Kidney (tissue), 14 donors: Measurements from ENCODE around the gene ZKSCAN7. TPM values are rescaled to one million over a fixed set of nuclear protein-coding genes. Genes with fewer than 3 reads are reported as not detected.
A peak's percentile ranks its signal among the peaks of the same experiment; 100 is the strongest.
"Not testable (repeated sequence)": the region's sequence is repeated elsewhere in the genome, so short reads cannot be mapped to it uniquely, and the experiment has no call there.

Experiments
- DNase-seq, 5 donors: peaks; one replicate each; pipeline ENCODE4 v3.0.0-alpha.2; 2013 to 2020
- FAIRE-seq: peaks from 2 replicates; lab custom pipeline; 2012; peaks lifted over from hg19 to GRCh38; lab: Jason Lieb, UNC
- H3K27ac ChIP-seq, 2 donors: one replicate each; pipeline ENCODE4 v1.7.0; 2013; ENCODE audit warnings: low read depth in 2 of 2, low read length in 2 of 2, inconsistent platforms in 1 of 2
- H3K27me3 ChIP-seq: one replicate; pipeline ENCODE4 v1.7.1; 2013; ENCODE audit warnings: low read length, inconsistent platforms; ENCODE audit not compliant: control insufficient read depth, insufficient read depth
- H3K36me3 ChIP-seq, 3 donors: one replicate each; pipeline versions ENCODE4 v1.7.0 to v1.7.1; 2013; ENCODE audit warnings: low read length in 3 of 3, control low read depth in 1 of 3, inconsistent platforms in 1 of 3; ENCODE audit not compliant: insufficient read depth in 3 of 3, control insufficient read depth in 2 of 3
- H3K4me1 ChIP-seq, 3 donors: one replicate each; pipeline versions ENCODE4 v1.7.0 to v1.7.1; 2013; ENCODE audit warnings: low read length in 3 of 3, inconsistent platforms in 1 of 3, low read depth in 1 of 3; ENCODE audit not compliant: control insufficient read depth in 2 of 3, insufficient read depth in 2 of 3
- H3K4me3 ChIP-seq, 3 donors: one replicate each; pipeline versions ENCODE4 v1.7.0 to v1.8.1; 2013; ENCODE audit warnings: low read length in 3 of 3, control low read depth in 1 of 3, inconsistent platforms in 1 of 3
- H3K9ac ChIP-seq, 3 donors: one replicate each; pipeline versions ENCODE4 v1.7.0 to v1.7.1; 2013; ENCODE audit warnings: low read length in 3 of 3, control low read depth in 1 of 3, inconsistent platforms in 1 of 3
- H3K9me3 ChIP-seq, 3 donors: one replicate each; pipeline versions ENCODE4 v1.7.0 to v1.7.1; 2013; ENCODE audit warnings: low read length in 3 of 3, control low read depth in 1 of 3, inconsistent platforms in 1 of 3; ENCODE audit not compliant: control insufficient read depth in 2 of 3, insufficient read depth in 1 of 3
- CTCF ChIP-seq: IDR thresholded peaks from 3 replicates; pipeline ENCODE4 v1.5.1; 2012; ENCODE audit warnings: mild to moderate bottlenecking, moderate library complexity, borderline replicate concordance; ENCODE audit not compliant: insufficient read depth; ENCODE audit errors: extremely low read depth
- intact Hi-C: fragments of 100-400 bp; cut with DNase I; formaldehyde crosslinking; loops from one replicate; pipeline ENCODE4 v1.11.1; 2022
- polyA plus RNA-seq: library from polyadenylated mRNA; stranded (reverse); fragments of 350-450 nt; fragmentation: Illumina TruSeq; extraction: RNeasy Lipid Tissue Mini Kit (QIAGEN cat#74804); gene quantifications from one replicate; pipeline ENCODE4 v1.2.3, GENCODE V29; 2014; ENCODE audit warnings: low read depth, low replicate concordance; ENCODE audit not compliant: insufficient read depth
- total RNA-seq: library from RNA; stranded (reverse); fragmentation: NEBNext Ultra II Directional; extraction: Animal tissue kit (Norgen Biotek cat#: 25700); gene quantifications from one replicate; pipeline ENCODE4 v1.2.1, GENCODE V29; 2021
- donor health status: control.
- donor health status: control.
- donor health status: control.
- donor health status: control.
- donor health status: control.
- donor health status: DM: yes; HTN: yes; CAD: no.
- donor health status: Normal renal cell carcinoma (clear cell type).

The ZKSCAN7 gene
- total and polyA plus RNA-seq, 2 donors from 2014 or later, result 2.2 to 7.9 TPM

GRCh38 chr3:44522494-44522933, 32.5 kb upstream of the ZKSCAN7 start:
- Histone ChIP-seq H3K36me3 (no peaks in the 10 kb centered on the region), H3K9me3 (no peaks in the 10 kb centered on the region), H3K9ac (no peak overlapping the region), H3K4me1 (no peaks in the 10 kb centered on the region), H3K4me3 (no peak overlapping the region), H3K27ac (no peak overlapping the region), H3K27me3 (no peaks in the 10 kb centered on the region)
- DNase-seq, result peak in 1 of 5 donors; percentile 12
- intact Hi-C loops, result no loop called here
- no peak for FAIRE-seq
- no peak for TF ChIP-seq CTCF

- H3K9me3 ChIP-seq, result no peaks in the 10 kb centered on the region
- TF ChIP-seq CTCF, result no peak
- no peak overlapping the region for H3K9ac ChIP-seq
- FAIRE-seq, result no peak
- no peak for DNase-seq
- H3K27ac ChIP-seq, result no peak overlapping the region
- H3K27me3 ChIP-seq, result no peaks in the 10 kb centered on the region
- intact Hi-C loops, result no loop called here
- no peak overlapping the region for H3K4me3 ChIP-seq
- no peaks in the 10 kb centered on the region for H3K4me1 ChIP-seq
- H3K36me3 ChIP-seq, result no peaks in the 10 kb centered on the region
Observed at GRCh38 chr3:44525060-44525459, 29.9 kb upstream of the ZKSCAN7 start.

GRCh38 chr3:44529927-44530326, 25.1 kb upstream of the ZKSCAN7 start:
- intact Hi-C loops, result no loop called here
- Histone ChIP-seq H3K9ac (no peak overlapping the region), H3K9me3 (no peaks in the 10 kb centered on the region), H3K4me3 (no peak overlapping the region), H3K4me1 (no peaks in the 10 kb centered on the region), H3K27ac (no peak overlapping the region), H3K36me3 (no peaks in the 10 kb centered on the region), H3K27me3 (no peaks in the 10 kb centered on the region)
- no peak for TF ChIP-seq CTCF
- FAIRE-seq (no peak), DNase-seq (no peak)

- no peak overlapping the region for H3K4me3 ChIP-seq
Observed at GRCh38 chr3:44530911-44531310, 24.1 kb upstream of the ZKSCAN7 start.

GRCh38 chr3:44534659-44535058, 20.3 kb upstream of the ZKSCAN7 start:
- intact Hi-C loops, H3K9me3 ChIP-seq, DNase-seq, H3K9ac ChIP-seq, H3K27me3 ChIP-seq, H3K27ac ChIP-seq, H3K36me3 ChIP-seq, FAIRE-seq, H3K4me1 ChIP-seq, H3K4me3 ChIP-seq: not testable (repeated sequence)

More at GRCh38 chr3:44530911-44531310, 24.1 kb upstream of the ZKSCAN7 start:
- H3K4me1 ChIP-seq, result no peaks in the 10 kb centered on the region
- no peak overlapping the region for H3K9ac ChIP-seq
- no peak for FAIRE-seq
- no peaks in the 10 kb centered on the region for H3K36me3 ChIP-seq
- intact Hi-C loops, result no loop called here
- H3K27ac ChIP-seq, result no peak overlapping the region
- H3K9me3 ChIP-seq, result no peaks in the 10 kb centered on the region
- no peak for TF ChIP-seq CTCF
- no peak for DNase-seq
- H3K27me3 ChIP-seq, result no peaks in the 10 kb centered on the region
